ENCODE results near the gene TSLP.
A peak's percentile ranks its signal among the peaks of the same experiment; 100 is the strongest.

The TSLP gene

DNA sequence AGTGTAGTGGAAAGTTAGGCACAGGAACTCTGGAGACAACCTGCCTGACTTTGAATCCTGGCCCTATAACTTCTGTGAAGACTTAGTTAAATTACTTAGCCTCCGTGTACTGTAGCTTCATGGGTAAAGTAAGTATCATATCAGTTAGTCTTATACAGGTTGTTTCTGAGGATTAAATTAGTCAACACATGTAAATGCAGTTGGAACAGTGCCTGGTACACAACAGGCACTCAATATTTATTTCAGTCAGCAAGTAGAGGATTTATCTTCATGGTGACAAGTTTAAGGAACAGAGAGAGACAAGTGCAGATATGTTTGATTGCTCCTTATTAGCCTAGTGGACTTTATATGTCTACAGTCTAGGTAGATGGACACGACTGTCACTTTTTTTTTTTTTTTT is 2.7 kb downstream of the TSLP start:
- FAIRE-seq: no peak
- DNase-seq (ENCODE audit: insufficient read length, low spot score): no peak
- TF ChIP-seq POLR2A (IDR thresholded peaks at IDR 0.05; ENCODE audit: low read depth, low read length): no peak

GRCh38 chr5:111075520-111075919 is 4.0 kb downstream of the TSLP start:
- no peak for TF ChIP-seq POLR2A (IDR thresholded peaks at IDR 0.05; ENCODE audit: low read depth, low read length)
- FAIRE-seq (no peak), DNase-seq (ENCODE audit: insufficient read length, low spot score) (no peak)

DNA sequence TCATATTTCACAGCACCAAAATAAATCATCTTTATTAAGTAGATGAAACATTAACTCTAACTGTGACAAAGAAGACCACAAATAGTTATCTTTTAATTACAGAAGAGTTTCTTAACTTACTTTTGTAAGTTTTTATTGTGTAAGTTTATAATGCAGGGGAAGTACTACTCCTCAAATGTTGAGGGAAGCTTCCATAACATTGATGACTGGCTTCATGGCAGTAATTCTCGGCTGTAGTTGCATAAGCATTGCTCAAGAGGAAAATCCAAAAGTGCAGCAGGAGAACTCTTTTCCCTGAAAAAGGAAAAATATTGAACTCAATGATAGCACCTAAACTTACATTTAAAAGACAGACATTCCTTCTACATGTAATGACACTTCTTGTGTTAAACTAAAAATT is 4.6 kb downstream of the TSLP start:
- no peak for TF ChIP-seq POLR2A (IDR thresholded peaks at IDR 0.05; ENCODE audit: low read depth, low read length)
- no peak for DNase-seq (ENCODE audit: insufficient read length, low spot score)
- FAIRE-seq: no peak

- DNase-seq (ENCODE audit: insufficient read length, low spot score): no peak
- no peak for FAIRE-seq
- TF ChIP-seq POLR2A (IDR thresholded peaks at IDR 0.05; ENCODE audit: low read depth, low read length): no peak
These were observed 6.2 kb downstream of the TSLP start for GRCh38 chr5:111077678-111078077.

DNA sequence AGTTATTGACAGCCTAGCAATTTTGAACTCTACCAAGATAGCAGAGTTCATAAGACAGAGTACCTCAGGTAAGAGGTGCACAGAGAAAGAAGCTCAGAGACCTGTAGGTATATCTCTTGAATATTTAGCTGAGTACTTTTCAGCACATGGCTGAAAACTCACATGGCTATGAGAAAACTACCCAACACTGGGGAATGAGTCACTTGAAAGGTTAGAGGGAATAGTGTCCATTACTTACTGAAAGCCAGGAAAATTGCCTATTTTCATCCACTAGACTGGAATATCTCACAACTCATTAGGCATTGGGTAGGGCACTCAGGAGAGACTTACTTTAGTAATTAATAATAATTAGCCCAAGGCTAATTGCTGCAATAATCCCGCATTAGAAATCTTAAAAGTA is 8.3 kb downstream of the TSLP start:
- no peak for FAIRE-seq
- TF ChIP-seq POLR2A (IDR thresholded peaks at IDR 0.05; ENCODE audit: low read depth, low read length): no peak

GRCh38 chr5:111083323-111083722 is 11.8 kb downstream of the TSLP start:
- DNase-seq (ENCODE audit: insufficient read length, low spot score): no peak
- no peak for FAIRE-seq
- no peak for TF ChIP-seq POLR2A (IDR thresholded peaks at IDR 0.05; ENCODE audit: low read depth, low read length)

More for the DNA sequence above, 8.3 kb downstream of the TSLP start:
- DNase-seq (ENCODE audit: insufficient read length, low spot score): no peak

DNA sequence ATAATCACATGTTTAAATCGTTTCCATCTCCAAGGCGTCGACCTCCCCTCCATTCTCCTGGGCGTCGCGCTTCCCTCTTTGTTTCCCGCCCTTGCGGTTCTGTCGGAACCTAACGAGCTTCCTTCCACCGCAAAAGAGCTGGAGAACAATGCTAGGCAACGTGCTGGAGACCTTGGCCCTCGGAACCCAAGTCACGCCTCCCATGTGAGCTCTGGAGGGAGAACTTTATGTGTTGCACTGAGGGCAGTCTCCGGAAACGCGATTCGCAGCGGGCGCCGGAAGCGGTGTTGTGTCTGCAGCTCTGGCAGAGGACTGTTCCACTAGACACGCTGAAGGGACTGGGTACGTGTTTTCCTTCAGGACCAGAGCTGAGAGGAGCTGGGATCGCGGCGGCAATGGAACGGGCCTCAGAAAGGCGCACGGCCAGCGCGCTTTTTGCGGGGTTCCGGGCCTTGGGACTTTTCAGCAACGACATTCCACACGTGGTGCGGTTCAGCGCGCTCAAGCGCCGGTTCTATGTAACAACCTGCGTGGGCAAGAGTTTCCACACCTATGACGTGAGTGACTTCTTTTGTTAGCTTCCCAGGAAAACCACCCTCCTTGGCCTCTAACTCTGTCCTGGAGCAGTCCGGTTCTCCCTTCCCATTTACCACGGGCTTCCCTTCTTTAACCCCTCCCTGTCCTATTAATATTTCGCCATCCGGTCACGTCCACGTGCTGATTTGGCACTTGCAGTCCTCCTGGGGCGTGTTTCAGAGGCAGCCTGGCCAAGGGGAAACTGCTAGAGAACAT is 20.7 kb downstream of the TSLP start, which contains the start of gene WDR36:
TSS of gene WDR36 (plus strand) at position 287 of the 792 bp plus-strand sequence. CDS start at position 396, 109 bp downstream.
- peak; percentile 90 for TF ChIP-seq POLR2A (IDR thresholded peaks at IDR 0.05; ENCODE audit: low read depth, low read length)
- DNase-seq (ENCODE audit: insufficient read length, low spot score) (peak; percentile 69), FAIRE-seq (peak; percentile 90)

GRCh38 chr5:111095982-111096381 is 24.5 kb downstream of the TSLP start:
- TF ChIP-seq POLR2A (IDR thresholded peaks at IDR 0.05; ENCODE audit: low read depth, low read length): no peak
- FAIRE-seq (no peak), DNase-seq (ENCODE audit: insufficient read length, low spot score) (no peak)

- no peak for TF ChIP-seq POLR2A (IDR thresholded peaks at IDR 0.05; ENCODE audit: low read depth, low read length)
- DNase-seq (ENCODE audit: insufficient read length, low spot score): no peak
- no peak for FAIRE-seq
These were observed 27.7 kb downstream of the TSLP start for GRCh38 chr5:111099058-111099778.

GRCh38 chr5:111106320-111106948 is 34.9 kb downstream of the TSLP start:
- FAIRE-seq (no peak), DNase-seq (ENCODE audit: insufficient read length, low spot score) (no peak)
- no peak for TF ChIP-seq POLR2A (IDR thresholded peaks at IDR 0.05; ENCODE audit: low read depth, low read length)

DNA sequence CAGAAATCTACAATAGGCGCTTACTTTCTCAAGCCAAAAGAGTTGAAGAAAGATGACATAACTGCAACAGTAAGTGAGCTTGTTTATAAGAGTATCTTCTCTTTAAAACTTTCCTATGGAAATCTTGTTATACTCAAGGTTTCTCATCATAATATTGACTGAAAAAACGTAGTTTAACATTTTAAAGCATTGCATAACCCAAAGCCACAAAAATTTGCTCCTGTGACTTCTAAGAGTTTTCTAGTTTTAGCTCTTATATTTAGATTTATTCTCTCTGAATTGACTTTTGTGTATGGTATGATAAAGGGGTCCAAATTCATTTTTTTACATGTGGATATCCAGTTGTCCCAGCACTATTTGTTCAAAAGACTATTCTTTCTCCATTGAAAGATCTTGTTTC is 35.9 kb downstream of the TSLP start:
- no peak for TF ChIP-seq POLR2A (IDR thresholded peaks at IDR 0.05; ENCODE audit: low read depth, low read length)
- DNase-seq (ENCODE audit: insufficient read length, low spot score) (no peak), FAIRE-seq (no peak)

DNA sequence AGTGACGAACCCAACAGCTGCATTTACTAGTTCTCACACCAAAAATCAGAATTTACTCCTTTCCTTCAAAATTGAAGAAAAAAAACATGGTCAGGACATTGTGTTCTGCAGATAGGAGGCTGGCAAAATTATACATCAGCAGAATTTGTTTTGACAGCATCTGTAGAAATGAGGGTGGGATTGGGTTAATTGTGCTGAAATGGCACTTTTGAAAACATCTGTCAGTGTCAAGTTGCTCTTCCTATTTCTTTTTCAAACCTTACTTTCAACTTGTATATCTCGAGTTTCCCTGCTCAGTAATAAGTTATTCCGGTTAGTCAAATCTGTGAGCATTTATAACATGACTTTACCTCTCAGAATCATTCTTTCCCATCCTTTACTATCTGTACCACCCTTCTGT is 40.4 kb downstream of the TSLP start:
- DNase-seq (ENCODE audit: insufficient read length, low spot score): no peak
- no peak for FAIRE-seq
- no peak for TF ChIP-seq POLR2A (IDR thresholded peaks at IDR 0.05; ENCODE audit: low read depth, low read length)

GRCh38 chr5:111113678-111114077 is 42.2 kb downstream of the TSLP start:
- FAIRE-seq (no peak), DNase-seq (ENCODE audit: insufficient read length, low spot score) (no peak)

DNA sequence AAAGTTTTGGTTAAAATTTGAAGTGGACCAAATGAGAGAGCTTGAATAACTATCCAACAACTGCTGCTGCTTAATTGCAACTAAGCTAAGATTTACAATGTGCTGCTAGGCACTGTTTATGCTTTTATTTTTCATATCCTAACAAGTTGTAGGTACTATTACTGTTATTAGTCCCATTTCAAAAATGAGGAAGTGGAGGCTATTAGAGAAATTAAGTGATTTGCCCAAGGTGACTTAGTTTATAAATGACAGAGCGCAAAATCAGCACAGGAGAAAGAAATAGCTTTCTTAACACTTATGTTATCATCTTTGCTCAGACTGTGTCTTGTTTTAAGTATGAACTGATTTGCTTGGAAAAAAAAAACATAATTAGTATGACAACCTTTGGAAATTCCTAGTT is 43.7 kb downstream of the TSLP start:
- TF ChIP-seq POLR2A (IDR thresholded peaks at IDR 0.05; ENCODE audit: low read depth, low read length): no peak
- DNase-seq (ENCODE audit: insufficient read length, low spot score): no peak
- no peak for FAIRE-seq

More at GRCh38 chr5:111113678-111114077, 42.2 kb downstream of the TSLP start:
- TF ChIP-seq POLR2A (IDR thresholded peaks at IDR 0.05; ENCODE audit: low read depth, low read length): no peak
